Suprapubic skin (tissue), 3 donors: ENCODE data around the gene NDUFAF3.

Experiments
- EP300 ChIP-seq: sonication (generic); formaldehyde crosslinking; IDR thresholded peaks from one replicate; pipeline ENCODE4 v1.6.1; 2017; ENCODE audit warnings: antibody characterized with exemption
- POLR2A ChIP-seq, 2 donors: fragments of 450-650 bp; IDR thresholded peaks; one replicate each; pipeline ENCODE4 v1.6.1; 2017; ENCODE audit warnings: antibody characterized with exemption in 2 of 2, mild to moderate bottlenecking in 2 of 2, moderate library complexity in 2 of 2
- TF ChIP-seq, protein P1 (sequence below), 2 donors: fragments of 200-600 bp in 1 of 2; fragments of 450-650 bp in 1 of 2; sonication (generic) in 1 of 2; IDR thresholded peaks; one replicate each; pipeline ENCODE4 v1.5.1; 2016 to 2019; ENCODE audit warnings: antibody characterized with exemption in 2 of 2, mild to moderate bottlenecking in 1 of 2, moderate library complexity in 1 of 2

GRCh38 chr3:48990636-48991469 is 31.1 kb upstream of the NDUFAF3 start:
- TF ChIP-seq, protein P1, sequence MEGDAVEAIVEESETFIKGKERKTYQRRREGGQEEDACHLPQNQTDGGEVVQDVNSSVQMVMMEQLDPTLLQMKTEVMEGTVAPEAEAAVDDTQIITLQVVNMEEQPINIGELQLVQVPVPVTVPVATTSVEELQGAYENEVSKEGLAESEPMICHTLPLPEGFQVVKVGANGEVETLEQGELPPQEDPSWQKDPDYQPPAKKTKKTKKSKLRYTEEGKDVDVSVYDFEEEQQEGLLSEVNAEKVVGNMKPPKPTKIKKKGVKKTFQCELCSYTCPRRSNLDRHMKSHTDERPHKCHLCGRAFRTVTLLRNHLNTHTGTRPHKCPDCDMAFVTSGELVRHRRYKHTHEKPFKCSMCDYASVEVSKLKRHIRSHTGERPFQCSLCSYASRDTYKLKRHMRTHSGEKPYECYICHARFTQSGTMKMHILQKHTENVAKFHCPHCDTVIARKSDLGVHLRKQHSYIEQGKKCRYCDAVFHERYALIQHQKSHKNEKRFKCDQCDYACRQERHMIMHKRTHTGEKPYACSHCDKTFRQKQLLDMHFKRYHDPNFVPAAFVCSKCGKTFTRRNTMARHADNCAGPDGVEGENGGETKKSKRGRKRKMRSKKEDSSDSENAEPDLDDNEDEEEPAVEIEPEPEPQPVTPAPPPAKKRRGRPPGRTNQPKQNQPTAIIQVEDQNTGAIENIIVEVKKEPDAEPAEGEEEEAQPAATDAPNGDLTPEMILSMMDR (IDR thresholded peaks at IDR 0.05), result no peak
- TF ChIP-seq POLR2A (IDR thresholded peaks at IDR 0.05) (no peak), EP300 (no peak)
